HG02885 (cell line): Measurements from ENCODE around the gene WLS.
A peak's percentile ranks its signal among the peaks of the same experiment; 100 is the strongest.

ENCODE experiments used
- ATAC-seq: cut with Tn5 transposase; IDR thresholded peaks from one replicate; pipeline ENCODE4 v1.9.1; 2021; ENCODE audit warnings: mild to moderate bottlenecking; ENCODE audit not compliant: unreplicated experiment, poor library complexity

Gene WLS

DNA sequence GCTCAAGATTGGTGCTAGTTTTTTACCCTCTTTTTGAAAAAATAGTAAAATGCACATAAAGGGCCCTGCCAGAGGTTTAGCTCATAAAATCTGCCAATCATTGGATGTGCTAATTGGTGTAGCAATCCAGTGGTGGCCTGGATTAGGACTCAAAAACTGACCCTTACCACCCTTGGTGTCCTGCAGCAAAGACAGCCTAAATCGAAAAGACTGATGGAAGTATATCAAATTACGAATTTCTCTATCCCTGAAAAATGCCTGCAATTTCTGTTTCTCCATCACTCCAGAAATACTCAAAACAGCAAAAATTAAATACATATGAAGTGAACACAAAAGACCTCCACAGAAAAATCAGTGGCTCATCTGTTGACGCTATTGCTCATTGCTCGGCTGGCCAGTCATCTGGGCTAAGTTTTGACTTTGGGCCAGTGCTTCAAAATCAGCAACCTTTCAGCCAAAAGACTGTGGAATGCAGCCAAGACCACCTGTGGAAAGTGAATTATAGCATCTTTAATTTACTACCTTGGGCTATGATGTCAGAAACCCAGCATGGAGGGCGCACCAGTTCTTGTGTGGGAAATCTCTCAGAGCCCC, 30.0 kb downstream of the WLS start:
- ATAC-seq = no peak

DNA sequence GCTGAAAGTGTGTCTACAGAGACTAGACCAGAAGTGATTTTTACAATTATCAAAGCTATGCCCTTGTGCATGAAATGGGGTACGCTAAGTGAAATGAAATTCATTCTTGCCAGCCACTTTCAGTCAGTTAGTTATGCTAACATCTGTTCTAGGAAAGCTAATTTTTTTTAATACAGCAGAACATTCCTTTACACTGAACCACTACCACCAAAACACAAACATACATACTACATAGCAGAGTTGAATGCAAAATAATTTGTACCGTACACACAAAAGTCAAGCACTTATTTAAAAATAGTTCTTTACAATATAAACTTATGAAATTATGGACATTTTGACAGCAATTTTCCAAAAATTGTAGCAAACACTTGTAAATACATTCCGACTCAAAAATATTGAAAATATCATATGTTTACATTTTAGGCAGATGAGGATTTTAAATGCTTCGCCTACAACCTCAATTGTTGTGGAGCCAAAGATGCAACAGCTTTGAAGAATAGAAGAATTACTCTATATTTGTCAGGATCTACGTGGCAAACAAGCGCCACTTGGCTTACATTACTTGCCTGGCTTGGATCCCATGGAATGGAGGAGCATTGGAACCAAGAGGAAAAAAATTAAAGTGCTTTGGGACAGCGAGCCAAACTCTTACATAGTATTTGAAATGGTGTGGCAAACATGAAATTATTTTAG, 30.6 kb downstream of the WLS start:
- no peak for ATAC-seq

DNA sequence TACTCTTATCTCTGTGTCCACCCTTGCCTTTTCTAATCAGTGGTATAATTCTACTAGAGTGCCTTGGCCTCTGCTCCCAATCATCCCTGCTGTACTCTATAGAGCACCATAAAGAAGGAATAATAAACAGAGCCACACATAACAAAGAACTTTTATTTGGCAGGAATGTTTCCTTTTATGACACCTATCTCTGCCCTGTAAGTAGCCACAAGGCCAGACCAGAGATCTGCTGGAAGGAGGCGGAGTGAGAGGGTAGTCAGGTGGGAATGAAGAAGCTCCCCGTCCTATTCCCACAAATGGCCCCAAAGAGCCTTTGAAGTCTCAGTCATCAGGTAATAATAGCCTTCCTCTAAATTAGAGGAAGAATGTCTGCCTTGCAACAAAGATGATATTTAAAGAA, 32.7 kb downstream of the WLS start:
- no peak for ATAC-seq

DNA sequence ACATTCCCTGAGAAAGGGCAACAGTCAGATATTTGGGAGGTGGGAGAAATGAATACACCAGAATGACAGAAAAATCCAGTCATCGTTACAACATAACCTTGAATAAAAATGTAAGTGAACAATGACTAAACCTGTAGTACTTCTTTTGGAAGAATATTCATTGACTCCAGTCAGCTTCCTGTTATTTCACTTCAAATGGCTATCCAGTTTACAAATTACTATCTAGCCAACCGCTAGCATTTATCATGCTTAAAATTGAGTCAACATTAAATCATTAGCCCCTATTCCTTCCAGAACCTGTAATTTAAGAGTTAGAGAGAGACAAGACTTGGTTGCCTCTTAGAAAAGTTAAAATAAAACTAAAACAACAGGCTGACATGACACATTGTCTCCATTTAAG, 33.6 kb downstream of the WLS start:
- no peak for ATAC-seq

GRCh38 chr1:68197891-68198290, 34.4 kb downstream of the WLS start:
- no peak for ATAC-seq

GRCh38 chr1:68197461-68197860, 34.9 kb downstream of the WLS start:
- no peak for ATAC-seq

DNA sequence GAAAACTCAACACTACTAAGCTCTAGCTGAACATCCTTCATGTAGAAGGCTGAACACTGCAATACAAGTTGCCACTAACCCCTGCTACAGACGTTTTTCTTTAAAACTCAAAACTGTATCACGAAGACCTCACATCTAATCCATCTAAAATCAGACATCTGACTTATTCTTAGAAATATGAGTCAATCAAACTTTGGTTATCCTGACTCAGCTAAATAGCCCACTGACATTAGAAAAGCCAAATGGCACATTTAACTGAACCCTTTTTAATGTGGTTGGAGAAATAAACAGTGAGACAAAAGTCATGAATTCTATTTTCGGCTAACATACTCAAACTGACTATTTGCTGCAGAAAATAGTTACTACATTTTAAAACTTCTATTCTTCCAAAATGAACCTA, 35.6 kb downstream of the WLS start:
- no peak for ATAC-seq

GRCh38 chr1:68191717-68192116, 40.6 kb downstream of the WLS start:
- ATAC-seq = no peak

DNA sequence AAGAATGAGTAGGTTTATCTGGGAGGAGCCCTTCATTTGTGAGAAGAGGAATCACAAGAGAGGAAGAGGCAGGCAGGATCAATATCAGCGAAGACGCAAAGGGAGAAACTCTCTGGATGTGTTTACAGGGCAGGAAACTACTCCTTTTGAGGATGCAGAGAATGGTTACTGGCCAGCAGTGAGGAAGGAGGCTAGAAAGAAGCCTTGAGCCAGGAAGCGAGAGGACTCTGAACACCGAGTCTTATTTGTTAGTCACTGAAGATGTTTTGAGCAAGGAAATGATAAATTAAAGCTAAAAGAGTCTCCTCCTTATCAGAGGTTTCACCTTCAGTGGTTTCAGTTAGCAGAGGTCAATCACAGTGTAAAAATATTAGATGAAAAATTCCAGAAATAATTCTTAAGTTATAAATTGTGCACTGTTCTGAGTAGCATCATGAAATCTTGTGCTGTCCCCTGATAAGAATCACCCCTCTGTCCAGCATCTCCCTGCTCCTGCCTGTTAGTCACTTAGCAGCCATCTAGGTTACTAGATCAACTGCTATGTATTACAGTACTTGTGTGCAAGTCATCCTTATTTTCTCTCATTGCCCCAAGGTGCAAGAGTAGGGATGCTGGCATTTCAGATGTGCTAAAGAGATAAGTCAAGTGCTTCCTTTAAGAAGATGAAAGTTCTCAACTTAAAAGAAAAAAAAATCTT, 43.5 kb downstream of the WLS start:
- ATAC-seq = no peak

- no peak for ATAC-seq
Measured at GRCh38 chr1:68188060-68188538, 44.2 kb downstream of the WLS start.

DNA sequence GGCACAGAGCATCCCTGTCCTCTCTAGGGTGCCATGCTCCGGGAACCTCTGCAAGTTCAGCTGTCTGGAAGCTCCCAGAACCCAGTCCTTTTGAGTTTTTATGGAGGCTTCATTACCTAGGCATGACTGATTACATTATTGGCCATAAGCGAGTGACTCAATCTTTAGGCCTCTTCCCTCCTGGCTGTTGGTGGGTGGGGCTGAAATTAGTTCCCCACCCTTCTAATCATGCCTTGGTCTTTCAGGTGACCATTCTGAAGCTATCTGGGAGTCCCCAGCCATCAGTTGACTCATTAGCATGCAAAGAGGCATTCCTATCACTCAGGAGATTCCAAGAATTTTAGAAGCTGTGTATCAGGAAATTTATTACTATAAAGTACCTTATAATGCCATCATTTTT, 46.6 kb downstream of the WLS start:
- no peak for ATAC-seq

DNA sequence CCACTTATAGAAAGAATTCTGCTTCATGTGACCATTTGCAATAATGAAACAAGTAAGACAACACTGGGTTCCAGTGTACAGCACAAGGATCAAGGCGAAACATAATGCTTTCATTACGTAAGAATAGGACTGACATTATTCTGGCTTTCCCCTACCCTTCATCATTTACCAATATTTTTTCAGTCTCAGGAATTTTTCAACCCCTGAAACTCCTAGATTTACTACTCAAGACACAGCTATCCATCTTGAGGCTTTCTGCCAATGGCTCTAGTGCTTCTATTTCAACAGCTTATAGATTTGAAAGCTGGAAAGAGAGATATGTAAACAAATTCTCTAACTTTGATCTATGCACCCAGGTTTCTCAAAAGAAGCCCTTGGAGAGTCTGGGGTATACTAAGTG, 48.4 kb downstream of the WLS start:
- no peak for ATAC-seq

GRCh38 chr1:68181165-68181556, 51.2 kb downstream of the WLS start:
- peak; percentile 25 for ATAC-seq

- peak; percentile 67 for ATAC-seq
Measured at GRCh38 chr1:68180441-68181164, 51.7 kb downstream of the WLS start.

DNA sequence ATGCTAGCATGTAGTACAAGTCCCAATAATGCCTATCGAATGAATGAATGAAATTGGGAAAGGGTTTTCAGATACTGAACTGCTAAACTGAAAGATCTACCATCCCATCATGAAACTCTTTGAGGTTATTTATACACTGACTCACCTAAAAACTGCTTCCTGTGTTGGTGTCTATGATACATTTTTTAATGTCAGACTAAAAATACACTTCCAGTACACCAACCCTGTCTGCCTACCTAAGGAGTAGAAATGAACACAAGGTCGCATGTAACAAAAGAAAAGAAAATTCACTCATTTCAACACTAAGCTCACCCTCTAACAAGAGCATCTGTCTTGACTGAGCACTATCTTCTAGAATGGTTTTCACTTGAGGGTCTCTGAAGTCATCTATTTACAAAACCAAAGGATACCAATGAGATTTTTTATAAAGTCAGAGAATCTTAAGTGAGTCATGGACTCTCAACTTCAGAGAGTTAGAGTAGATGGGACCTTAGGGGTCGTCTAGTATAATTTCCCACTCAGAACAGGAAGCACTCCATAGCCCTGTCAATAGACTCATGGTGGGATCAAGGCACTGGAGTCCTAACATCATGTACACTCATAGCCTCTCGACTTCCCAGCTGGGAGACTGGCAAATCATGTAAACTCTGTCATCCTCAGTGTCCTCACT, 53.4 kb downstream of the WLS start:
- no peak for ATAC-seq

DNA sequence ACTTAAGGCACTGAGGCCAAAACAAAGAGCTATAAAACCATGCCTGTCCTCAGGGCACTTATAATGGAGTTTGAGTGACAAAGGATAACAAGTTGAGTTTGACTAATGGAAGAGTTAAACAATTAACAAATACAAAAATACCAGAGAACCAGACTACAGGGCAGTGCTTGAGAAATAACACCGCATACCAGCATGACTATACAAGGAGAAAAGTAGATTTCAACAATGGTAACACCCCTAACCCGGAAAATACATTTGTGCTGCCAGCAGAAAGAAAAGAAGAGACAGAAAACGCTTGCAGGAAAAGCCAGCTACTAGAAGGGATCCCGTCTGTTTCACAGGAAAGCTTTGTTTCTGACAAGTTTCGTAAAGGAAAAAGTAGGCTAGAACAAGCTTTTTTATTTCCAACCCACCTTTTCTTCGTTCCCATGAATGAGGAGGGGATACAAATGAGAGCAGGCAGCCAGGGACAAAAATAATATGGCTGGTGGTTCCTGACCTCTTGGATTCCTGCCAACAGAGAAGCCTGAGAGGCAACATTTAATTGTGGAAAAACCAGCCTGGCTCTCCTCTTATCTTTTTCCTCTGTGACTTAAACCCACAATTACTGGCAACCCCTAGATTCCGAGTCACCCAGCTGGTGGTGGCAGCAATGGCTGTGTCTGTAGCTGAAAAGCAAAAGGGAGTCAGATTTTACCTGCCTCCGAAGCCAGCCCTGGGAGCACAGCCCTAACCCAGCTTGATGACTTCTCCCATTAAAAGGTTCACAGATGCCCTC, 56.5 kb downstream of the WLS start:
- ATAC-seq = no peak

DNA sequence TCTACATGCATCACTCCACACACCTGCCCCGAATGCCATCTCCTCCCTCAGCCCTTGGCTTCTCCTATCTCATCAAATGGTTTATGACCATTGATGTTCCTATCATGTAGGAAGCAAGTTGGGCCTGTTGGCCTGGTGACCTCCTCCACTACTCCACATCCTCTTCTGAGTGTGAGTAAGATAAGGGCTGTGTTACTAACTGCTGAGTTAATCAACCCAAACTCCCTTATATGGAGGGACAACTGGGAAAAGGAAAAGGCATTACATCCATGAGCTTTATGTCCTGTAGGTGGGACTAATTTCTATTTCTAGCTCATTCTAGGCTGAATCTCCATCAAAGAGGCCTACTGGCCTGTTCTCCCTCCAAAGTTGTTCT, 57.6 kb downstream of the WLS start:
- ATAC-seq = no peak

GRCh38 chr1:68173936-68174737, 58.2 kb downstream of the WLS start:
- no peak for ATAC-seq
